GM10847 (cell line): Measurements from ENCODE around the gene MINDY4.

Experiments used
- POLR2A ChIP-seq: IDR thresholded peaks from 2 replicates; pipeline ENCODE4 v1.6.1; 2011; ENCODE audit not compliant: insufficient read length; ENCODE audit errors: extremely low read depth

MINDY4 gene

DNA sequence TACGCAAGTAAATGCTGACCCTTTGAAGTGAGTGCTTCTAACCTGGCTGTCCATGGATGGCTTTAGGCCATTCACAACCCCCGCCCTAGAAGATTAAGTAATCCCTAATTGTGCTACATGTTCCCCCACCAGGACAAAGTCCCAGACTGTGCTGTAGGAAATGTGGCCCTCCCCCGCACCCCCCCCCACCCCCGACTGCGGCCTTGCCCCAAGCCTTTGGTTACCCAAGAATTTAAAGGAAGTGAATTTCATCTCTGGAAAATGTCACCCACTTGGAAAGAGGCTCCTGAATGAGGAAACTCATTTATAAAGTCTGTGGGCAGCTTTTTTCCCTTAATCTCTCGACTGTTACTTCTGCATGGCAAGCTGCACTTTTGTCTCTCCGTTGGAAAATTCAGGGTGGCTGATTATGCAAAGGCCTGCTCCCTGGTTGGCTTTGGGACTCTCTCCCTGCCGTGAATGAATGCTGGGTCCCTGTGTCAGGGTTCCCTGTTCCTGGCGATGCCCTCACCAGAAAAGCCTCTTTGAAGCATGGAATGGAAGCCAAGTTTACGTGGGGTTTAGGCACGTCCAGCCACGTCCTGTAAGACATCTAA lies 109.0 kb downstream of the MINDY4 start:
- no peak for TF ChIP-seq POLR2A

DNA sequence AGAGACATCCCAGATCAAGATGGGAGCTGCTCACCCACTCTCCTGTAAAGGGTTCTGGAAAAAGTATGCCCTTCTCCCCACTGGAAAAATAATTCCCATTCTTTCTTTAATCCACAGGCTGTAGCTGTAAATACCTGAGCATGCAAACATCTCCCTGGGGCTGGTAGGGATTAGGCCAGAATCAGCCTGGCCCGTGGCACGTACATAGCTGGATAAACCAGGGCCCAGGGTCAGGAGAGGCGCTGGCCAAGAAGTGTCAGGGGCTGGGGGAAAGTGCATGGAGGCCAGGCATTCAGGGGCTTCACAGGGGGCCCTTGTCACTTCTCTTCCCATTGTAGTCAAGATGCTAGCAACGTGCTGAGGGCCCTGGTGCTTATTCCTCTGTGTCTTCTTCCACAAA lies 109.7 kb downstream of the MINDY4 start:
- no peak for TF ChIP-seq POLR2A

DNA sequence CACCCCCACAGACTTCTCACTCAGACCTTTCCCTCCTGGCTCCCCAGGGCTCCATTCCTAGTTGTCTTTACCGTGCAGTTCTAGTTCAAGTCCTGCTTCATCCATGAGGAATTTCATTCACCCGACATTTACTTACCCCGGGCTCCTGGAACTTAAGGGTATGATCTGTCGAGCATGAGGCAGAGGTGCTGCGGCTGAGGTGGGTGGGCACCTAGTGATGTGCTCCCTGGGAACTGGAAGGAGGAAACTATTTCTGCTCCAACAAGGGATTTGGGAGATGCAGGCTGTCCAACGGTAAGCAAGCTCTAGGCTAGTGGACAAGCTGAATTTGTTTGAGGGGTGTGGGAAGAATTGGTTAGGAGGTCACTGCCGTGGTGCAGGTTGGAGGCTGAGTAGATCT lies 110.2 kb downstream of the MINDY4 start:
- no peak for TF ChIP-seq POLR2A

DNA sequence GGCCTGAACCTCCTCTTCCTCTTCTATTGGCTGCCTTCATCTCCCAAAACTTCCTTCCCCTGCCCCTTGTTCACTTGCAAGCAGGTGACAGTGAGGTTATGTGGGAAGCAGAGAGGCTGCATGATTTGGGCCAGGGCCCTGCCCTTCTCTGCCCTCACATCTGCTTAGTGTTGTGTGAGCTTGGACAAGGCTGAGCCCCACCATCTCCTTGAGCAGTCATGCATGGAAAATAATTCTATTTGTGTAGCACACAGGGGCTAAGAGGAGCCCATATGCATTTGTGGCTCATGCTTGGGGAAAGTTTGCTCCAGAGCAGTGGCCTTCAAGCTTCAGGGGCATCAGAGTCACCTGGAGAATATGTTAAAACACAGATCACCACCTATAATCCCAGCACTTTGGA lies 113.7 kb downstream of the MINDY4 start:
- no peak for TF ChIP-seq POLR2A

DNA sequence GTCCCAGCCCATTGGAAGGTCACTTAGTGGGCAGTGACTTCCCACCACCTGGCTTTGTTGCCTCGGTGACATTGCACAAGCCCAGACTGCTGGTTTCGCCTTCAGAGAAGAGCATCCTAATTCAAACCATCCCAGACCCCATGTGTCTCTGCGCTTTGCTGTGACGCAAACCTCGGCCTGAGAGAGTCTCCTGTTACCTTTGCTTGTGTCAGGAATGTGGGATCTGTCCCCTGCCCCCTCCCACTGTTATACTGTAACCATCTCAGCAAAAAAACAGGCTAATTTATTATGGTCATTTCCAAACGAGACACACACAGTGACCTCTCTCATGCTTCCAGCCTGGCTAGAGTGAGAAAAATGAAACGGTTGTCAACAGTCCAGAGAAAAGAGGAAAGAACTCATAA lies 115.4 kb downstream of the MINDY4 start:
- no peak for TF ChIP-seq POLR2A

DNA sequence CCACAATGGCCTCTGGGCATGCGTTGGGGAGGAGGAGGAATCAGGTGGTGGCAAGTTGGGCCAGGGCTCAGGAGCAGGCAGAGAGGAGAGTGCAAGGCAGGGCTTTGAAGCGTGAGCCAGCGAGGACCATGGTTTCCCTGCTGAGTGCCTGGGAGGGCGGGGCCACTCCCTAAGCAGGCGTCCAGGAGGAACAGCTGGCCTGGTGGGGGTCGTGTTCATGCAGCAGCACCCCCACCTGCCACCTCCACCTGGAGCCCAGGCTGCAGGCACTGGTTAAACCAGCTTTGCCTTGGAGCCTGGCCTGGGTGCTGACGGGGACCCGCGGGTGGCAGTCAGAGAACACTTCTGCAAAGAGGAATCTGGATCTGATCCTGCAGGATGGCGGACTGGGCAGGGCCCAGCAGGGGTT lies 116.3 kb downstream of the MINDY4 start:
- TF ChIP-seq POLR2A, result no peak

DNA sequence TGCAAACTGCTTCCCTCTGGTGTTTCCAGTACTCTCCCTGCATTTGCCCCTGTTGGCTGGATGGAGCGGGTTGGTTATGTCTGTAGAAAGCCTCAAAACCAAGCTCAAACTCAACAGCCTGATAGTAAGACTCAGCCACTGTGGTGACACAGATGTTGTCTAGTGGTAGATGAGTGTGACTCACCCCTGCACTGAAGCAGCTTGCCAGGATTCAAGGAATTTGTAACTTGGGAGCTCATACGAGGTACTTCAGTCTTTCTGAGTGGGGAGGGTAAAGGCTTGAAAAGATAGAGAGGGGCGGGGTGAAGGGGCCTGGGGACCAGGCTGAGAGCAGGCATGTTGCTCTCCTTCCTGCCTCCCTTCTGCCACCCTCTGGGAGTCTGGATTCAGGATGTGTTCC lies 117.5 kb downstream of the MINDY4 start:
- TF ChIP-seq POLR2A, result no peak

DNA sequence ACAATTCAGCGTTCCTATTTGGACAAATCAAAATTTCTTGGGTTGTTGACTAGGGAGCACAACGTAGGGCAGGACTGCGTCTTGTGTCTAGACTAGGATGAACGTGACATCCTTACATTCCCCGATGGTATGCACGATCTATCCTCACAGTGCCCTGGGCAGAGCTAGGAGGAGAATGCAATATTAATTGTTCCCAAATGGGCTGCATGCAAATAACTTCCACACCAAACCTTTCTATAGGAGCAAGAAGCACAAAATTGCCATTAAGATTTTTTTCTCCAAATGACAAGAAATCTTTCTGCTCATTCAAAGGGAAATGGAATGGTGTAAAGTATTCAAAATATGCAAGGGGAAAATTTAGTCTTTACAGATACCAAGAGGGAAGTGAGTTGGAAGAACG lies 119.0 kb downstream of the MINDY4 start:
- TF ChIP-seq POLR2A, result no peak

DNA sequence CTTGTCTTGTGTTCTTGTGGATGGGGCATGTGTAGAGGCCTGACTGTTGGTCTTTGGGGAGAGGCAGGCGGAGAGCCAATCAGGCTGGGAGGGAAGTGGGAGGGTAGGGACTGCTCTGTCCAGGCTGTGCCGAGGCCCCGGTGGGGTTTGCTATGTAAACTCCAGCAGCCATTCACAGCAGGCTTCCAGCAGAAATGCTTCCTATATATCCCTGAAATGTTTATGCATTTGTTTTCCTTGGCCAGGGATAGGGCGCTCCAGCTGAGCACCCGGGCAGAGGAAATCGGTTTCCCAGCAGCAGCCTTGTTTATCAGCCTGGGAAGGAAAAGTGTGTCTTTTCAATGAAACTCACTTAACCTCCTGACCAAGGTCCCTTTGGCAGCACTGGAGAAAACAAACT lies 122.1 kb downstream of the MINDY4 start:
- TF ChIP-seq POLR2A, result no peak

DNA sequence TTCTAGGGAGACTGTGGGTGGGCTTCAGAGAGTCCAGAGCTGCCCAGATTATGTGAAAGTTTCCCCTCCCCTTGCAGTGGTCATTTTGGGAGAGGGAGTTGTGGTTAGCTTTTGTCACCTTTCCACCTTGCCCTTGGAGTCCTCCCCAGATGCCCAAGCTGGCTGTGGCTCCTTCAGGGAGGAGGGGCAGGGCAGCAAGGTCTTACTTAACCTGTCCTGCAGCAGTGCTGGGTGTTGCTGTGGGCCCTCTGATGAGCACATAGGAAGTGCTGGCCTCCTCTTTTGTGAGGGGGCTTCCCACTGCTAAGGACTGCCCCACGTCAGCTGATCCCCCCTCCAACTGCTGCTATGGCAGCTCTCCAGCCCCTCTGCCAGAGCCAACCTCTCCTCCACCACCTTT lies 122.8 kb downstream of the MINDY4 start:
- TF ChIP-seq POLR2A, result no peak

DNA sequence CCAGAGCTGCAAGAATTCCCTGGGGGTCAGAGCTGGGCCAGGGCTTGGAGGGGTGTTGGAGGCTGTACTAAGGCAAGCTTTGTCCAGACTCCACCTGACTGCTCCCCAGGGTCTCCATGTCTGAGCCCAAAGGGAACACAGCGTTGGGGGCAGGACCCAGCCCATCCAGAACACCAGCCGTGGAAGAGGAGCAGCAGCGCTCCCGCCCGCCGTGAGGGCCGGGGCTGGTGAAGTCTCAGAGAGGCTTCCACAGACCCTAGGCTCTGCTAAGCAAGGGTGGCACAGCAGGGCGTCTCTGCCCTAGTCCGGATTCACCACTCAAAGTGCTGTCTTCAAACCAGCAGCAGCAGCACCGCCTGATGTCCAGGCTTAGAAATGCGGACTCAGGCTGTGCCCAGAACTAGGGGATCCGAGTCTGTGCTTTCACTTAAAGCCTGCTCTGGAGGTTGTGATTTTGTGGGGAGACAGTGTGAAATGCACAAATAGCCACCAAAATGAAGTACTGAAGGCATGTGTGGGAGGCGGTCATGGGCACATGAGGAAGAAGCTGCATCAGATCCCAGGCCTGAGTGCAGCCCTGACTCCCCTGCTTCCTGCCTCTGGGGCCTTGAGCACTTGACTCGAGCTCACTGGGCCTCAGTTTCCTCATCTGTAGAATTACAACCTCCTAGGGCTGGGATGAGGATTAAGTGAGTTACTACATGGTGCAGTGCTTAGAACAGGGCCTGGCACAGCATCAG lies 123.8 kb downstream of the MINDY4 start:
- no peak for TF ChIP-seq POLR2A

DNA sequence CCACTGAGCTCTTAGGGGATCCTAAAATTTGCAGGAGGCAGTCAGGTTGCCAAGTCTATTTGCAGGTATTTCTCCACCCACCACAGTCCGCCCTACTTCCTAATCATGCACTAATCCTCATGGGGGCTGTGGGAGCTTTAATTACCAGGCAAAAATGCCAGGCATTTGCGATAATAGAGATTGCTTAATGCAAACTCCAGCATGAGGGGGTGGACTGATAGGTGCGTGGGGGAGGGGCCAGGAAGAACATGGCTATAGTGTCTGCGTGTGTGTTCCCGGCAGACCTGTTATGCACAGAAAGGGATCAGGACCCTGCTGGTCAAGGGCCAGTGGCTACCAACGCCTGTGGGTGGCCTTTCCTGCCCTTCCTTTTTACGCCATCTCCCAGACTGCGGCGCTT lies 124.8 kb downstream of the MINDY4 start:
- no peak for TF ChIP-seq POLR2A

DNA sequence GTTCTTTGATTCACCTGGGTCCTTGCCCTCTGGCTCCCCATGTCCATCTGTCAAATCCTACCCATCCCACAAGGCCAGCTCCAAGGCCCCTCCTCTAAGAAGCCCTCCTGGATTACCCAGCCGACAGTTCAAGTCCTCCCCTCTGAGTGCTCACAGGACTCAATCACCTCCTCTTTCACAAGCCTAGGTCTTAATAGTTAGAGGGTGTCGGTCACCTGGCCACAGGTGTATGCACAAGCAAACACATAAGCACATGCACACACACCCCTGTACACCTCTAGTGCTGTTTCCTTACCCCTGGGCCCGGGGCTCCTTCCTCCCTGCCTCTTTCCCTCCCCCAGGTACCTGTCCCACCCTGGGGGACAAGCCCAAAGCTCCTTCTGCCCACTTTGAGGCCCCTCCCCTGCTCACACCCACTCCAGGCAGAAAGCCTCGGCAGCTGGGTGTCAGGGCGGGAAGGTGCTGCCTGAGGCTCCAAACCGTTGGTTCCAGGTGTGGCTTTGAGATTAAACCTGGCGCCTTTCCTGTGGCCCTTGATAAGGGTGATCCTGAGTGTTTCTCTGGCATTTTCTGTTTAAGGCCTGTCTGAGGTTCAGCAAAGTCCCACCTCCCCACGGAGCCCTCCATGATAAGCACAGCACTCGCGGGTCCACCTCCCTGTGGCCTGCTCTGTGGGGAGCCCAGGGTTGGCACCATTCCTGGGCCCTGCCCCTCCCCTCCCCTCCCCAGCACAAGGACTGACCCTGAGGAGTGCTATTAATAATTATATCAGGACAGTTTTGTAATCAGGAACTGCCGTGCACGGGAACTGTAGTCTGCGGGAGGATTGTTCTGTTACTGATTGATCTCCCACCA lies 125.8 kb downstream of the MINDY4 start:
- no peak for TF ChIP-seq POLR2A

DNA sequence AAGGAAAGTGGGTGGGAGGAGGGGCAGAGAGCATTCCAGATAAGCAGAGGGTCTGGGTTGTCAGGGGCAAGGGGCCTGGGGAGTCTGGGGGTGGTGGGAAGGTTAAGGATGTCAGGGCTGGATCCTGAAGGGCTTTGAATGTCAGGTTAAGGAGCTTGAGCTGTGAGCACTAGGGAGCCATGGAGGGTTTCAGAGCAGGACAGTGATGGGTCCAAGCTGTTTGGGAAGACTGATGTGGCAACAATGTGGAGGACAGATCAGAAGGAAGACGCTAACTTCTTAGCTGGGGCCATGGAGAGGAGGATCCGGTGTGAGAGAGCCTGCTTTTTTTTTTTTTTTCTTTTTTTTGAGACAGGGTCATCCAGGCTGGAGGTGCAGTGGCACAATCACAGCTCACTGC lies 126.6 kb downstream of the MINDY4 start:
- TF ChIP-seq POLR2A, result no peak

DNA sequence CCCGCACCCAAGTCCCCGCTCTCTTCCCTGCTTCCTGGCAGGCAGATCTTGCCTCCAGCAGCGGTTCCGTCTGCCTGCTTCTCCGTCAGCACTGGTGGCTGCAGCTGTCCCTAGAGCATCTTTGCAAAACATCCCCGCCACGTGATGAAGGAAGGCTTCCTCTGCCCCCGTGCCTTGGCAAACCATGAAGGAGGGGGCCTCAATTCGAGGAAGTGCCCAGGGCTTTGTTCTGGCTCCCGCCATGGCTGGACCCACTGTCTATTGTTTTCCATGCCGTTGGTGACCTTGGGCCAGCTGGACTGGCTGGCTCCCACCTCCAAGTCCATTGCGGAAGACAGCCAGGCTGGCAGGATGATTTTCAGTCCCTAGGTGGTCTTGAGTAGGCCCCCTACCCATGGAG lies 127.2 kb downstream of the MINDY4 start:
- no peak for TF ChIP-seq POLR2A

DNA sequence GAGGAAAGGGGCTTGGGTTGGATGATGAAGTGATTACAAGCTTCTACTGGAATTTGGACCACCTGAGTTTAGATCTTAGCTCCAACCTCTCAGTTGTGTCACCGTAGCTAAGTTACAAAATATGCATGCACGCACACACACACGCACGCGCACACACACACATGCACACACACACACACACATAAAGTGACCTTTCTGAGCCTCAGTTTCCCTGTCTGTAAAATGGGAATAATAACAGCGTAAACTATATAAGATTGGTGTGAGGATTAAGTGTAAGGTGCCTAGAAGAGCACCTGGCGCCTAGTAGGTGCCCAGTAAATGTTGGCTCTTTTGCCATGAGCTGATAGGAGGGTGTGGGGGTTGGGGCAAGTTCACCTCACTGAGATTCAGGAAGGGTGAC lies 127.8 kb downstream of the MINDY4 start:
- no peak for TF ChIP-seq POLR2A
